HCT116 (cell line): ENCODE data around the gene USP24.

ENCODE experiments used
- EGR1 ChIP-seq: IDR thresholded peaks from 2 replicates; pipeline ENCODE4 v1.6.1; 2012; ENCODE audit warnings: low read depth
- EZH2 ChIP-seq: fragments of 200-600 bp; sonication (generic); IDR thresholded peaks from 2 replicates; pipeline ENCODE4 v1.6.1; 2017; ENCODE audit warnings: antibody characterized with exemption, mixed run types
- EZH2phosphoT487 ChIP-seq: fragments of 200-600 bp; IDR thresholded peaks from 2 replicates; pipeline ENCODE4 v1.6.1; 2018; ENCODE audit warnings: antibody characterized with exemption, borderline replicate concordance
- POLR2A ChIP-seq: IDR thresholded peaks from 2 replicates; pipeline ENCODE4 v1.7.0; 2011; ENCODE audit warnings: borderline replicate concordance; ENCODE audit not compliant: insufficient read depth, insufficient read length; ENCODE audit errors: extremely low read depth
- POLR2AphosphoS5 ChIP-seq: IDR thresholded peaks from 2 replicates; pipeline ENCODE4 v1.6.1; 2011; ENCODE audit warnings: mild to moderate bottlenecking, low read depth, low read length, moderate library complexity
- SRF ChIP-seq: IDR thresholded peaks from 2 replicates; pipeline ENCODE4 v1.6.1; 2012; ENCODE audit warnings: low read depth
- YY1 ChIP-seq: IDR thresholded peaks from 2 replicates; pipeline ENCODE4 v1.6.1; 2011; ENCODE audit warnings: low read length, low read depth, moderate library complexity, mild to moderate bottlenecking; ENCODE audit not compliant: insufficient replicate concordance; ENCODE audit errors: extremely low read depth
- ZNF274 ChIP-seq: fragments of 200-500 bp; sonication (Bioruptor generic); IDR thresholded peaks from 2 replicates; pipeline ENCODE4 v1.6.1; 2014; ENCODE audit warnings: mild to moderate bottlenecking, low read depth, low read length, inconsistent platforms
- TF ChIP-seq, protein P1 (sequence below), 3 experiments: fragments of 200-600 bp in 1 of 3; sonication (generic) in 1 of 3; IDR thresholded peaks in 2 of 3; conservative IDR thresholded peaks in 1 of 3; 2 replicates each; pipeline ENCODE4 v1.5.1; 2012 to 2017; ENCODE audit warnings: low read depth in 2 of 3, low read length in 2 of 3, antibody characterized with exemption in 1 of 3, borderline replicate concordance in 1 of 3, control low read depth in 1 of 3, mild to moderate bottlenecking in 1 of 3, mixed read lengths in 1 of 3, mixed run types in 1 of 3, moderate library complexity in 1 of 3; ENCODE audit not compliant: insufficient read depth in 1 of 3
- TF ChIP-seq, protein P2 (sequence below): IDR thresholded peaks from 2 replicates; pipeline ENCODE4 v1.6.1; 2011; ENCODE audit warnings: mild to moderate bottlenecking, low read length, moderate library complexity; ENCODE audit not compliant: insufficient replicate concordance; ENCODE audit errors: extremely low read depth
- TF ChIP-seq, protein P3 (sequence below): IDR thresholded peaks from 2 replicates; pipeline ENCODE4 v1.6.1; 2012; ENCODE audit warnings: low read depth

DNA sequence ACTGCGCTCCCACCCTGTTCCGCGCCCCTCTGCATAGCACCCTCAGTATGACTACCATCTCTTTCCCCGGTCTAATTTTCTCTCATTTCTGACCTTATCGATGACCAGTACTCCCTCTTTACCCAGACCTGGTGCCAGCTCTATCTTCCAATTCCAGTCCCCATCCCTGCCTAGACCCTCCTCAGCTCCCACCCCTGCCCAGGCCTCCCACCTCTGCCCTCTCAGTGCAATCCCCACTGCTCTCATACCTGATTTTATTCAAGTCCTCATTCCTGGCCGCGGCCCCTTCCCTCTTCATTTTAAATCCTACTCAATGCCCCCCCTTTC, 1.3 kb downstream of the USP24 start:
- TF ChIP-seq, protein P1, sequence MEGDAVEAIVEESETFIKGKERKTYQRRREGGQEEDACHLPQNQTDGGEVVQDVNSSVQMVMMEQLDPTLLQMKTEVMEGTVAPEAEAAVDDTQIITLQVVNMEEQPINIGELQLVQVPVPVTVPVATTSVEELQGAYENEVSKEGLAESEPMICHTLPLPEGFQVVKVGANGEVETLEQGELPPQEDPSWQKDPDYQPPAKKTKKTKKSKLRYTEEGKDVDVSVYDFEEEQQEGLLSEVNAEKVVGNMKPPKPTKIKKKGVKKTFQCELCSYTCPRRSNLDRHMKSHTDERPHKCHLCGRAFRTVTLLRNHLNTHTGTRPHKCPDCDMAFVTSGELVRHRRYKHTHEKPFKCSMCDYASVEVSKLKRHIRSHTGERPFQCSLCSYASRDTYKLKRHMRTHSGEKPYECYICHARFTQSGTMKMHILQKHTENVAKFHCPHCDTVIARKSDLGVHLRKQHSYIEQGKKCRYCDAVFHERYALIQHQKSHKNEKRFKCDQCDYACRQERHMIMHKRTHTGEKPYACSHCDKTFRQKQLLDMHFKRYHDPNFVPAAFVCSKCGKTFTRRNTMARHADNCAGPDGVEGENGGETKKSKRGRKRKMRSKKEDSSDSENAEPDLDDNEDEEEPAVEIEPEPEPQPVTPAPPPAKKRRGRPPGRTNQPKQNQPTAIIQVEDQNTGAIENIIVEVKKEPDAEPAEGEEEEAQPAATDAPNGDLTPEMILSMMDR (IDR thresholded peaks at IDR 0.05 in 2 of 3, conservative IDR thresholded peaks at IDR 0.05 in 1 of 3; ENCODE audit: borderline replicate concordance in 1 of 3, insufficient read depth in 1 of 3, low read depth in 2 of 3, low read length in 2 of 3) = no peak
- no peak for TF ChIP-seq ZNF274
- no peak for TF ChIP-seq YY1
- no peak for TF ChIP-seq EGR1
- no peak for TF ChIP-seq POLR2AphosphoS5
- no peak for TF ChIP-seq SRF
- TF ChIP-seq, protein P2, sequence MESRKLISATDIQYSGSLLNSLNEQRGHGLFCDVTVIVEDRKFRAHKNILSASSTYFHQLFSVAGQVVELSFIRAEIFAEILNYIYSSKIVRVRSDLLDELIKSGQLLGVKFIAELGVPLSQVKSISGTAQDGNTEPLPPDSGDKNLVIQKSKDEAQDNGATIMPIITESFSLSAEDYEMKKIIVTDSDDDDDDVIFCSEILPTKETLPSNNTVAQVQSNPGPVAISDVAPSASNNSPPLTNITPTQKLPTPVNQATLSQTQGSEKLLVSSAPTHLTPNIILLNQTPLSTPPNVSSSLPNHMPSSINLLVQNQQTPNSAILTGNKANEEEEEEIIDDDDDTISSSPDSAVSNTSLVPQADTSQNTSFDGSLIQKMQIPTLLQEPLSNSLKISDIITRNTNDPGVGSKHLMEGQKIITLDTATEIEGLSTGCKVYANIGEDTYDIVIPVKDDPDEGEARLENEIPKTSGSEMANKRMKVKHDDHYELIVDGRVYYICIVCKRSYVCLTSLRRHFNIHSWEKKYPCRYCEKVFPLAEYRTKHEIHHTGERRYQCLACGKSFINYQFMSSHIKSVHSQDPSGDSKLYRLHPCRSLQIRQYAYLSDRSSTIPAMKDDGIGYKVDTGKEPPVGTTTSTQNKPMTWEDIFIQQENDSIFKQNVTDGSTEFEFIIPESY = no peak
- no peak for TF ChIP-seq POLR2A
- no peak for TF ChIP-seq EZH2
- TF ChIP-seq EZH2phosphoT487 = no peak
- TF ChIP-seq, protein P3, sequence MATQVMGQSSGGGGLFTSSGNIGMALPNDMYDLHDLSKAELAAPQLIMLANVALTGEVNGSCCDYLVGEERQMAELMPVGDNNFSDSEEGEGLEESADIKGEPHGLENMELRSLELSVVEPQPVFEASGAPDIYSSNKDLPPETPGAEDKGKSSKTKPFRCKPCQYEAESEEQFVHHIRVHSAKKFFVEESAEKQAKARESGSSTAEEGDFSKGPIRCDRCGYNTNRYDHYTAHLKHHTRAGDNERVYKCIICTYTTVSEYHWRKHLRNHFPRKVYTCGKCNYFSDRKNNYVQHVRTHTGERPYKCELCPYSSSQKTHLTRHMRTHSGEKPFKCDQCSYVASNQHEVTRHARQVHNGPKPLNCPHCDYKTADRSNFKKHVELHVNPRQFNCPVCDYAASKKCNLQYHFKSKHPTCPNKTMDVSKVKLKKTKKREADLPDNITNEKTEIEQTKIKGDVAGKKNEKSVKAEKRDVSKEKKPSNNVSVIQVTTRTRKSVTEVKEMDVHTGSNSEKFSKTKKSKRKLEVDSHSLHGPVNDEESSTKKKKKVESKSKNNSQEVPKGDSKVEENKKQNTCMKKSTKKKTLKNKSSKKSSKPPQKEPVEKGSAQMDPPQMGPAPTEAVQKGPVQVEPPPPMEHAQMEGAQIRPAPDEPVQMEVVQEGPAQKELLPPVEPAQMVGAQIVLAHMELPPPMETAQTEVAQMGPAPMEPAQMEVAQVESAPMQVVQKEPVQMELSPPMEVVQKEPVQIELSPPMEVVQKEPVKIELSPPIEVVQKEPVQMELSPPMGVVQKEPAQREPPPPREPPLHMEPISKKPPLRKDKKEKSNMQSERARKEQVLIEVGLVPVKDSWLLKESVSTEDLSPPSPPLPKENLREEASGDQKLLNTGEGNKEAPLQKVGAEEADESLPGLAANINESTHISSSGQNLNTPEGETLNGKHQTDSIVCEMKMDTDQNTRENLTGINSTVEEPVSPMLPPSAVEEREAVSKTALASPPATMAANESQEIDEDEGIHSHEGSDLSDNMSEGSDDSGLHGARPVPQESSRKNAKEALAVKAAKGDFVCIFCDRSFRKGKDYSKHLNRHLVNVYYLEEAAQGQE = no peak
